KMS-11 (cell line): ENCODE data around the gene MRNIP.

Source experiments
- H2AFZ ChIP-seq: fragments of 200-600 bp; sonication (generic); 2 replicates; pipeline ENCODE4 v1.6.1; 2016; ENCODE audit warnings: antibody characterized with exemption, mixed run types, low read depth
- H3K27ac ChIP-seq: fragments of 200-600 bp; sonication (generic); 2 replicates; pipeline ENCODE4 v1.6.1; 2016; ENCODE audit warnings: mild to moderate bottlenecking, mixed run types
- H3K27me3 ChIP-seq: fragments of 200-600 bp; sonication (generic); 2 replicates; pipeline ENCODE4 v1.6.1; 2017; ENCODE audit warnings: mild to moderate bottlenecking, low read depth, mixed run types, moderate library complexity; ENCODE audit not compliant: insufficient read depth
- H3K36me3 ChIP-seq: fragments of 200-600 bp; sonication (generic); 2 replicates; pipeline ENCODE4 v1.6.1; 2017; ENCODE audit warnings: mild to moderate bottlenecking, mixed run types; ENCODE audit not compliant: insufficient read depth
- H3K4me1 ChIP-seq: fragments of 200-600 bp; sonication (generic); 2 replicates; pipeline ENCODE4 v1.6.1; 2016; ENCODE audit warnings: mild to moderate bottlenecking, low read depth, mixed run types; ENCODE audit not compliant: poor library complexity, severe bottlenecking
- H3K4me2 ChIP-seq: fragments of 200-600 bp; sonication (generic); 2 replicates; pipeline ENCODE4 v1.7.0; 2016; ENCODE audit warnings: mild to moderate bottlenecking, mixed run types
- H3K4me3 ChIP-seq: fragments of 200-600 bp; sonication (generic); IDR thresholded peaks from 2 replicates; pipeline ENCODE4 v1.6.1; 2017; ENCODE audit warnings: low read depth, low read length, mixed read lengths; ENCODE audit not compliant: insufficient read depth
- H3K79me2 ChIP-seq: fragments of 200-600 bp; sonication (generic); 2 replicates; pipeline ENCODE4 v1.6.1; 2016; ENCODE audit warnings: low read depth, mixed run types; ENCODE audit not compliant: insufficient read depth
- H3K9ac ChIP-seq: fragments of 200-600 bp; sonication (generic); 2 replicates; pipeline ENCODE4 v1.6.1; 2016; ENCODE audit warnings: mild to moderate bottlenecking, mixed run types
- H4K20me1 ChIP-seq: fragments of 200-600 bp; sonication (generic); 2 replicates; pipeline ENCODE4 v1.6.1; 2016; ENCODE audit warnings: mild to moderate bottlenecking, mixed run types; ENCODE audit not compliant: insufficient read depth
- TF ChIP-seq, protein P1 (sequence below): fragments of 200-600 bp; sonication (generic); conservative IDR thresholded peaks from 2 replicates; pipeline ENCODE4 v1.6.1; 2017; ENCODE audit warnings: low read depth, mild to moderate bottlenecking, antibody characterized with exemption, low read length, moderate library complexity, mixed read lengths

Gene MRNIP

DNA sequence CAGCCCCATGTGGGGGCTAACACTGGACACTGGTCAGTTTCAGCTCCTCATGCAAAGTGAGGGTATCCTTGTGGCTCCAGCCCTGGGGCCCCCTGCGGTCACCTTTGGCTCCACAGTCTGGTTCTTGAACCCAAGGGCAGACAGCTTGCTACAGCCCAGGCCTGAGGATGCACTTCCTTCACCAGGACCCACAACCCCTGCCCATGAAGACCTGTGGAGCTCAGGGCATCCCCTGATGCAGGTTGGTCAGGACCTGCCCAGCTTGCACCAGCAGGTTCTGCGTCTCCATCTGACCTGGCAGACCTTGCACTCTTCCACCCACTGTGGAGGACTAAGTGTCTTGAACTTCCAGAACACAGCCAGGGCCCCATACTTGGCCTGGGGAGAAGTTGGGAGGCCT, 3.7 kb upstream of the MRNIP start:
- TF ChIP-seq, protein P1, sequence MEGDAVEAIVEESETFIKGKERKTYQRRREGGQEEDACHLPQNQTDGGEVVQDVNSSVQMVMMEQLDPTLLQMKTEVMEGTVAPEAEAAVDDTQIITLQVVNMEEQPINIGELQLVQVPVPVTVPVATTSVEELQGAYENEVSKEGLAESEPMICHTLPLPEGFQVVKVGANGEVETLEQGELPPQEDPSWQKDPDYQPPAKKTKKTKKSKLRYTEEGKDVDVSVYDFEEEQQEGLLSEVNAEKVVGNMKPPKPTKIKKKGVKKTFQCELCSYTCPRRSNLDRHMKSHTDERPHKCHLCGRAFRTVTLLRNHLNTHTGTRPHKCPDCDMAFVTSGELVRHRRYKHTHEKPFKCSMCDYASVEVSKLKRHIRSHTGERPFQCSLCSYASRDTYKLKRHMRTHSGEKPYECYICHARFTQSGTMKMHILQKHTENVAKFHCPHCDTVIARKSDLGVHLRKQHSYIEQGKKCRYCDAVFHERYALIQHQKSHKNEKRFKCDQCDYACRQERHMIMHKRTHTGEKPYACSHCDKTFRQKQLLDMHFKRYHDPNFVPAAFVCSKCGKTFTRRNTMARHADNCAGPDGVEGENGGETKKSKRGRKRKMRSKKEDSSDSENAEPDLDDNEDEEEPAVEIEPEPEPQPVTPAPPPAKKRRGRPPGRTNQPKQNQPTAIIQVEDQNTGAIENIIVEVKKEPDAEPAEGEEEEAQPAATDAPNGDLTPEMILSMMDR: no peak
- no peaks in the 10 kb centered on the region for H4K20me1 ChIP-seq
- H3K4me1 ChIP-seq: no peaks in the 10 kb centered on the region
- no peak overlapping the region for H3K27ac ChIP-seq
- no peaks in the 10 kb centered on the region for H3K27me3 ChIP-seq
- no peak overlapping the region for H3K9ac ChIP-seq
- H3K4me2 ChIP-seq: no peak overlapping the region
- H3K36me3 ChIP-seq: no peaks in the 10 kb centered on the region
- no peaks in the 10 kb centered on the region for H3K79me2 ChIP-seq
- no peak overlapping the region for H3K4me3 ChIP-seq
- no peak overlapping the region for H2AFZ ChIP-seq

DNA sequence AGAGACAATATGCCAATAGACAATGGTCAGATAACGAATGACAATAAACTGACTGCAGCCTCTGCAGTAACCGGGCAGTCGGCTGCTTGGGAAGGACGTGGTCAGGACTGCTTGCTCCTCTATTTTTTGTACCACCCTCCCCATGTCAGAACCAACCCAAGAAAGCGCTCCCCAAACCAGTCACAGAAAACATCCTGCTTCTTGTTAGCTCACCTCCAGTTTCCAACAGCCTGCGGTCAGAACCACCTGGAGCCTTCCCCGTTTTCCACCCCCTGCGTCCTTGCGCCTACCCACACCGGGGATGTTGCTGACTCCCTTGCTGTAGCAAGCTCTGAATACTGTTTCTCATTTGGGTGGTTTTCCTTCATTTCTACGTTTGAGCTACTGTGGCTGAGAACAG, 1.7 kb upstream of the MRNIP start:
- TF ChIP-seq, protein P1: no peak
- Histone ChIP-seq H3K4me1 (no peaks in the 10 kb centered on the region), H3K27ac (no peak overlapping the region), H3K27me3 (no peaks in the 10 kb centered on the region), H3K79me2 (no peaks in the 10 kb centered on the region), H3K36me3 (no peaks in the 10 kb centered on the region), H4K20me1 (no peaks in the 10 kb centered on the region), H3K4me3 (no peak overlapping the region), H3K9ac (no peak overlapping the region), H3K4me2 (no peak overlapping the region), H2AFZ (no peak overlapping the region)

DNA sequence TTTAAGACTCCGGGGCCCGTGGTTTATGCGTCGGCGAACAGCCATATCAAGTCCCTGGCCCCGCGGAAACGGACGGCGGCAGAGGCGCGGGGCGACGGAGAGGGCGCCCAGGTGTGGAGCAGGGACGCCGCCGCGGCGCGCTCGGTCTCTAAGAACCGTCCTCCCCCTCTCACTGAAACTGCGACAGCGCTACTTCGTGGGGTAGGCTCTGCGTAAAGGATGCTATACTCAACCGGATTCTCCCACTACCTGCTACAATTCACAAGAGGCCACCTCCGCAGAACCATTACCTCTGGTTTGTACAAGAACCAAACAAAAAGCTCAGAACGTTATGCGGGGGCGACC, 404 bp downstream of the MRNIP start:
- Histone ChIP-seq H3K4me3 (no peak overlapping the region), H3K36me3 (no peaks in the 10 kb centered on the region), H3K4me1 (no peaks in the 10 kb centered on the region), H4K20me1 (no peaks in the 10 kb centered on the region), H3K27me3 (no peaks in the 10 kb centered on the region), H2AFZ (peak overlapping the region; percentile 82), H3K4me2 (peak overlapping the region; percentile 51; the same call in 1 of the 2 replicates), H3K9ac (peak overlapping the region; percentile 39; the same call in 1 of the 2 replicates), H3K79me2 (no peaks in the 10 kb centered on the region), H3K27ac (peak overlapping the region; percentile 33; the same call in 1 of the 2 replicates)
- TF ChIP-seq, protein P1: no peak

DNA sequence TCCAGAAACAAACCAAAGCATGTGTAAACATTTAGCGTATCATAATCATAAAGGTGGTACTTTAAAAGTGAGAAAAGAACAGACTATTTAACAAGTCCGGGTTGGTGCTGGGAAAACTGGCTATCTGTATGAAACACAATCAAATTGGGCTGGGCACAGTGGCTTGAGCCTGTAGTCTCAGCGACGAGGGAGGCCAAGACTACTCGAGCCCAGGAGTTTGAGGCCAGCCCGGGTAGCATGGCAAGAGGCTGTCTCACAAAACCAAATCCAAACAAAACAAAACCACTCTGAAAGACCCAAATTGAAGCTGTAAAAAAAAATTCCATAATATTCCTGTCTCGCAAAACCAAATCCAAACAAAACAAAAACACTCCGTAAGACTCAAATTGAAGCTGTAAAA, 4.3 kb downstream of the MRNIP start:
- Histone ChIP-seq H3K36me3 (no peaks in the 10 kb centered on the region), H3K9ac (no peak overlapping the region), H3K4me1 (no peaks in the 10 kb centered on the region), H3K4me2 (no peak overlapping the region), H2AFZ (no peak overlapping the region), H4K20me1 (no peaks in the 10 kb centered on the region), H3K27me3 (no peaks in the 10 kb centered on the region), H3K4me3 (no peak overlapping the region), H3K27ac (no peak overlapping the region), H3K79me2 (no peaks in the 10 kb centered on the region)
- TF ChIP-seq, protein P1: no peak
